PC-9 (cell line): ENCODE results near the gene DDX49. TPM values are rescaled to one million over a fixed set of nuclear protein-coding genes. Genes with fewer than 3 reads are reported as not detected.

ENCODE experiments used
- BruUV-seq: library from RNA; stranded (reverse); fragments of 400-500 nt; replicated peaks from 2 replicates; lab custom pipeline; 2021; lab: Mats Ljungman, UMichigan
- CTCF ChIA-PET: fragments of 300-600 bp; sonication (Branson Sonifier 250); formaldehyde crosslinking; loops from one replicate; lab custom pipeline; 2022; ENCODE audit warnings: antibody characterized with exemption; lab: Charles Lee
- POLR2A ChIA-PET: fragments of 300-600 bp; sonication (Branson Sonifier 250); formaldehyde crosslinking; loops from one replicate; lab custom pipeline; 2022; ENCODE audit warnings: antibody characterized with exemption; ENCODE audit not compliant: unreplicated experiment; lab: Charles Lee
- DNase-seq, 2 experiments: peaks; one replicate each; pipeline versions ENCODE4 v3.0.0 to v3.0.0-alpha.2; 2015 to 2022; ENCODE audit warnings: mixed read lengths in 1 of 2
- H2AFZ ChIP-seq: fragments of 200-600 bp; sonication (generic); 2 replicates; pipeline ENCODE4 v1.8.1; 2017; ENCODE audit warnings: antibody characterized with exemption
- H3F3A ChIP-seq: fragments of 200-600 bp; sonication (generic); 2 replicates; pipeline ENCODE4 v1.8.1; 2017; ENCODE audit warnings: antibody characterized with exemption, mild to moderate bottlenecking, low read depth; ENCODE audit not compliant: insufficient read depth
- H3K27ac ChIP-seq: fragments of 200-600 bp; sonication (generic); 2 replicates; pipeline ENCODE4 v1.6.1; 2016; ENCODE audit warnings: mixed run types
- H3K27me3 ChIP-seq: fragments of 200-600 bp; sonication (generic); 2 replicates; pipeline ENCODE4 v1.6.1; 2016; ENCODE audit warnings: low read depth, mixed run types; ENCODE audit not compliant: insufficient read depth
- H3K36me3 ChIP-seq: fragments of 200-600 bp; sonication (generic); 2 replicates; pipeline ENCODE4 v1.6.1; 2016; ENCODE audit warnings: low read depth, mixed run types
- H3K4me1 ChIP-seq: fragments of 200-600 bp; sonication (generic); replicated peaks from 2 replicates; pipeline ENCODE4 v1.6.1; 2016; ENCODE audit warnings: mixed run types; ENCODE audit not compliant: insufficient read depth
- H3K4me2 ChIP-seq: fragments of 200-600 bp; sonication (generic); 2 replicates; pipeline ENCODE4 v1.6.1; 2017; ENCODE audit warnings: mixed run types
- H3K4me3 ChIP-seq: fragments of 200-600 bp; sonication (generic); 2 replicates; pipeline ENCODE4 v1.6.1; 2016; ENCODE audit warnings: mixed run types
- H3K79me2 ChIP-seq: fragments of 200-600 bp; sonication (generic); 2 replicates; pipeline ENCODE4 v1.6.1; 2017; ENCODE audit warnings: low read depth, mixed run types
- H3K9me2 ChIP-seq: fragments of 200-600 bp; sonication (generic); 2 replicates; pipeline ENCODE4 v1.8.1; 2017; ENCODE audit warnings: mild to moderate bottlenecking; ENCODE audit not compliant: insufficient read depth
- H3K9me3 ChIP-seq: fragments of 200-600 bp; sonication (generic); 2 replicates; pipeline ENCODE4 v1.8.1; 2016; ENCODE audit warnings: low read depth; ENCODE audit not compliant: insufficient read depth
- H4K20me1 ChIP-seq: fragments of 200-600 bp; sonication (generic); 2 replicates; pipeline ENCODE4 v1.8.1; 2017; ENCODE audit not compliant: insufficient read depth
- EZH2 ChIP-seq: fragments of 200-600 bp; sonication (generic); IDR thresholded peaks from 2 replicates; pipeline ENCODE4 v1.8.0; 2017; ENCODE audit warnings: antibody characterized with exemption, low read depth
- intact Hi-C: fragments of 100-400 bp; cut with micrococcal nuclease; formaldehyde crosslinking; loops from one replicate; pipeline ENCODE4 v1.10.0; 2022; ENCODE audit not compliant: unreplicated experiment
- total RNA-seq: library from RNA; stranded (reverse); gene quantifications from 2 replicates; pipeline ENCODE4 v1.2.3, GENCODE V29; 2021
- TF ChIP-seq, protein P1 (sequence below): fragments of 200-600 bp; sonication (generic); conservative IDR thresholded peaks from 2 replicates; pipeline ENCODE4 v1.6.1; 2017; ENCODE audit warnings: mixed run types, antibody characterized with exemption, mild to moderate bottlenecking, moderate library complexity

Gene DDX49
- total RNA-seq, 1 experiment from 2014 or later: 41.2 TPM

GRCh38 chr19:18941628-18942354 is 22.3 kb downstream of the DDX49 start:
- Histone ChIP-seq H3K79me2 (peaks cover 33% of the 10 kb centered on the region), H3K4me3 (no peak overlapping the region), H3K27me3 (no peaks in the 10 kb centered on the region), H3K27ac (no peak overlapping the region), H3K36me3 (peaks cover 5% of the 10 kb centered on the region), H3K4me1 (peaks cover 10% of the 10 kb centered on the region), H3K4me2 (peak overlapping the region; percentile 53), H3K9me2 (no peaks in the 10 kb centered on the region), H2AFZ (no peak overlapping the region), H3F3A (peaks cover 39% of the 10 kb centered on the region), H4K20me1 (no peaks in the 10 kb centered on the region), H3K9me3 (no peaks in the 10 kb centered on the region)
- DNase-seq: no peak
- intact Hi-C loops: loop anchor here (2.0 kb wide), 1 partner anchor 23 kb away; the partner anchor contains the start of genes COPE and DDX49
- ChIA-PET POLR2A (no interaction called here), CTCF (interaction anchor here (0.6 kb wide), 1 partner anchor 444 kb away, joined by 7 read pairs; no protein-coding TSS in a partner anchor)
- TF ChIP-seq, protein P1, sequence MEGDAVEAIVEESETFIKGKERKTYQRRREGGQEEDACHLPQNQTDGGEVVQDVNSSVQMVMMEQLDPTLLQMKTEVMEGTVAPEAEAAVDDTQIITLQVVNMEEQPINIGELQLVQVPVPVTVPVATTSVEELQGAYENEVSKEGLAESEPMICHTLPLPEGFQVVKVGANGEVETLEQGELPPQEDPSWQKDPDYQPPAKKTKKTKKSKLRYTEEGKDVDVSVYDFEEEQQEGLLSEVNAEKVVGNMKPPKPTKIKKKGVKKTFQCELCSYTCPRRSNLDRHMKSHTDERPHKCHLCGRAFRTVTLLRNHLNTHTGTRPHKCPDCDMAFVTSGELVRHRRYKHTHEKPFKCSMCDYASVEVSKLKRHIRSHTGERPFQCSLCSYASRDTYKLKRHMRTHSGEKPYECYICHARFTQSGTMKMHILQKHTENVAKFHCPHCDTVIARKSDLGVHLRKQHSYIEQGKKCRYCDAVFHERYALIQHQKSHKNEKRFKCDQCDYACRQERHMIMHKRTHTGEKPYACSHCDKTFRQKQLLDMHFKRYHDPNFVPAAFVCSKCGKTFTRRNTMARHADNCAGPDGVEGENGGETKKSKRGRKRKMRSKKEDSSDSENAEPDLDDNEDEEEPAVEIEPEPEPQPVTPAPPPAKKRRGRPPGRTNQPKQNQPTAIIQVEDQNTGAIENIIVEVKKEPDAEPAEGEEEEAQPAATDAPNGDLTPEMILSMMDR: 0 out of 2 replicates have a peak, but pooled peaks have one; percentile 33
- TF ChIP-seq EZH2: no peak
- no TSS peak for BruUV-seq

GRCh38 chr19:18942692-18943091 is 23.2 kb downstream of the DDX49 start:
- BruUV-seq: no TSS peak
- Histone ChIP-seq H3F3A (peaks cover 39% of the 10 kb centered on the region), H2AFZ (no peak overlapping the region), H3K4me1 (peaks cover 10% of the 10 kb centered on the region), H3K79me2 (peaks cover 33% of the 10 kb centered on the region), H3K27me3 (no peaks in the 10 kb centered on the region), H3K9me2 (no peaks in the 10 kb centered on the region), H4K20me1 (no peaks in the 10 kb centered on the region), H3K36me3 (peaks cover 5% of the 10 kb centered on the region), H3K27ac (no peak overlapping the region), H3K4me2 (no peak overlapping the region), H3K9me3 (no peaks in the 10 kb centered on the region), H3K4me3 (no peak overlapping the region)
- TF ChIP-seq EZH2: no peak
- TF ChIP-seq, protein P1: no peak
- intact Hi-C loops: no loop called here
- ChIA-PET CTCF (no interaction called here), POLR2A (no interaction called here)
- no peak for DNase-seq

DNA sequence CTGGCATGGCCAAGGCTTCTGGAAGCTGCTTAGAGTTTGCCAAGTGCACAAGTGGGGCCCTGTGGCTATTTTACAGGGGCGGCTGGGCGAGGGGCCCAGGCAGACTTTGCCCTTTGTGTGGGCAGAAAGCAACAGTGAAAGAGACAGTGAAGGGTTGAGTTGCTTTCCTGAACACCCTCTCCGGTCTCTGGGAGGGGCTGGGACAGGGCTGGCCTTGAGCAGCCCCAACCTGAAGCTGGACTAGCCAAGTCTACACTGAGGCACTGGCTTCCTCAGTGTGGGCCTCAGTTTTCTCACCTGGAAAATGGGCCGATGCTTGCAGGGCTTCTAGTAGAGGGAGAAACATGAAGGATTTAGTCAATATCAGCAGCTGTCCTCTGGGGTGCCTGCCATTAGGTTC is 23.9 kb downstream of the DDX49 start:
- intact Hi-C loops: no loop called here
- H3K27me3 ChIP-seq: no peaks in the 10 kb centered on the region
- no peaks in the 10 kb centered on the region for H4K20me1 ChIP-seq
- BruUV-seq: no TSS peak
- TF ChIP-seq, protein P1: no peak
- TF ChIP-seq EZH2: no peak
- ChIA-PET POLR2A (no interaction called here), CTCF (no interaction called here)
- H3K4me2 ChIP-seq: no peak overlapping the region
- no peaks in the 10 kb centered on the region for H3K36me3 ChIP-seq
- H3K9me3 ChIP-seq: no peaks in the 10 kb centered on the region
- DNase-seq: no peak
- H3K79me2 ChIP-seq: peaks cover 27% of the 10 kb centered on the region
- H2AFZ ChIP-seq: no peak overlapping the region
- H3K4me3 ChIP-seq: no peak overlapping the region
- peaks cover 39% of the 10 kb centered on the region for H3F3A ChIP-seq
- H3K27ac ChIP-seq: no peak overlapping the region
- H3K4me1 ChIP-seq: peaks cover 10% of the 10 kb centered on the region
- H3K9me2 ChIP-seq: no peaks in the 10 kb centered on the region
